CD4-positive, alpha-beta T cell treated with Interferon alpha-2 for 1 hour (primary cell): ENCODE results near the gene SYNPO.
A peak's percentile ranks its signal among the peaks of the same experiment; 100 is the strongest.

Experiments
- DNase-seq, 2 donors: peaks; one replicate each; pipeline ENCODE4 v3.0.0-alpha.2; 2020 to 2022

SYNPO gene

DNA sequence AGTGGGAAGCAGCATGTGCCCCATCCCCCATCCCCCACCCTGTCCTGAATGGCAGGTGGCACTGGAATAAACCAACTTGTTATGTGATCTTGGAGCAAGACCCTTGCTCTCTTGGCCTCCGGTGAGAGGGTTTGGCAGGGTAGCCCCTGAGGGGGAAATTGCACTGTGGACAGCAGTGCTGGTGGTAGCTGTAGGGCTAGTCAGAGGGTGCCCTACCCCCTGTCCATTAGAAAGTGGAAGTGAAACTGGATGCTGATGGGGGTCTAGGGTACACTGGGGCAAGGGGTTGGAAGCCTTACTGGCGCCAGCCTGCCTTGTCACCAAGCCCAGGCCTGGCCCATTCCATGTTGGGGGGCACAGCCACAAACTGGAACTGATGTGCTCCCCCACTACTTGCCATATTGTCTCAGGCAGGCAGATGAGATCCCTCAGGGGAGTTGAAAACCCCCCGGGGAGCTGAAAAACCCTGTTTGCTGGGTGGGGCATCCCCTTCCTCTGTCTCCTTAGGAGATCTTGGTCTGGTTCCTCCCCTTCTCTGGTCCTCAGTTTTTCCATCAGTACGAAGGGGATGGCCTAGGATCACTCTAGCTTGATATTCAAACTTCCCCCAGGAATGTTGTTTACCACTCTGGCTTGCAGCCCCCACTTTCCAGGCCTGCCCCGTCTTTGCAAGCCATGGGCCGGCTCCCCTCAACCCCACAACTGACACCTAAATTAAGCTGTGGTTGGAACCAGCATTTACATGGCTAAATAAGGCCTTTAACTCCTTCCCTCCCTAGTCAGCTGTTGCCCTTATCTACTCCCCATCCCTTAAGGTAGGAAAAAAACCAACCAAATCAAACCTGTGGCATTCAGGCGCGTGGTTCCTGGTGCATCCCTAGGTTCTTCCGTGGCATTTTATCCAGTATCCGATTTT lies 14.4 kb upstream of the SYNPO start:
- peak in 1 of 2 donors; percentile 53 for DNase-seq

DNA sequence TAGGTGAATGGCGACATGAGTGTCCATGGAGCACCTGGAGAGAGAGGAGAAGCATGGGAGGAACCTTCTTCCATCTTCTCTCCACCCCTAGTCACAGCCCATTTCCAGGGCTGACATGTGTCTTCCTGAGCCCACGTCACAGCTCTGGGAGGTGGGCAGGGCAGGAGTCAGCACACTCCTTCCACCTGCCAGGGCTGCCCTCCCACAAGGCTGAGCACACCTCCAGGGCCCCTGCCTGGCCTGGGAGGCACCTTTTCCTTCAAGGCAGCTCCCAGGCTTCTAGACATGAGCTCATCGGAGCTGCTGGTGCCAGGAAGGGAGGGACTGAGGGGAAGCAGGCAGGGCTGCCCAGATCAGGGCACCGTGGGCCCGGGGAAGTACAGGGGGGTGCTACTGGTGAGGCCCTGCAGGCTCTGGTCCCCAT lies 13.6 kb upstream of the SYNPO start:
- DNase-seq: no peak

DNA sequence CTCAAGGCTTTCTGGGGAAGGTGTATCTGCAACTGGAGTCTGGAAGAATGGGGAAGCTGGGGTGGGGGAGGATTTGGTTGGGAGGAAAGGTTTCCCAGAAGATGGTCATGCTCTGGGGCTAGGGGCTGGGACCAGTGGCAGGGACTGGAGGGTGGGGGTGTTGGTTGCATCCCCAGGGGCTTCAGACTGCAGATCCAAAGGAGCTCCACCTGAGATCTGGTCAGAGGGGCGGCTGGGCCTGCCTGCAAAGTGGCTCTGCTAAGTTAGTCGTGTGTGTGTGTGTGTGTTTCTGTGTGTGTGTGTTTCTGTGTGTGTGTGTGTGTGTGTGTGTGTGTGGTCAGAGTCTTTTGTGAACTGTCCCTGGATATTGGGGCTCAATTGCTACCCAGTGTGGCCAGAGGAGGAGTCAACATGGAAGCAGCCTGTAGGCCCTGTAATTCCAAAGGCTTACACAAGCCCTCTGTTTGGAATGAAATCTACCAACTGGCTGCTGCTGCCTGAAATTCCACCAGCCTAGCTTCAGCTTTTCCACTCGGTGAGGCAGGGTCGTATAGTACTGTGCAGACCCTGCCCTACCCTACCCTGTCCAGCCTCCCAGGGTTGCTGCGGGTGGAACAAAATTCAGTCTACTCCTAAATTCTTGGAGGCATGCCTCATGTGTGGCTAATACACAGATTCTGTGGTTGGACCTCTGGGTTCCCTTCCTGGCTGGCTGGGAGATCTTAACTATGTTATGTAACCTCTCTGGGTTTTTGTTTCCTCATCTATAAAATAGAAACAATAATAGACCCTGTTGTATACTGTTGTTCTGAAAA lies 12.5 kb upstream of the SYNPO start:
- DNase-seq: no peak

DNA sequence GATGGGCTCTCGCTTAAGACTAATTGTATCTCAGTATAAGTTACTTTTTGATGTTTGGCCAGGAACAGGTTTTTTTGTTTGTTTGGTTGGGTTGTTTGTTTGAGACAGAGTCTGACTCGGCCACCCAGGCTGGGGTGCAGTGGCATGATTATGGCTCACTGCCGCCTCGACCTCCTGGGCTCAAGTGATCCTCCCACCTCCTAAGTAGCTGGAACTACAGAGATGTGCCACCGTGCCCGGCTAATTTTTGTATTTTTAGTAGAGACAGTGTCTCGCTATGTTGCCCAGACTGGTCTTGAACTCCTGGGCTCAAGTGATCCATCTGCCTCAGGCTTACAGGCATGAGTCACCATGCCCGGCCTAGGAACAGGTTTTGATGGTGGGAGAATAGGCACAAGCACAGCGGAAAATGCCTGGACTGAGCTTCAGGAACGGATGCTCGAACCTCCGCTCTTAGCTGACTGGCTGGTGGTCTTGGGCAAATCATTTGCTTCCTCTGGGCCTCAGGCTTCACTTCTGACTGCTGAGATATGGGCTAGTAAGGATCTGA lies 11.4 kb upstream of the SYNPO start:
- no peak for DNase-seq

DNA sequence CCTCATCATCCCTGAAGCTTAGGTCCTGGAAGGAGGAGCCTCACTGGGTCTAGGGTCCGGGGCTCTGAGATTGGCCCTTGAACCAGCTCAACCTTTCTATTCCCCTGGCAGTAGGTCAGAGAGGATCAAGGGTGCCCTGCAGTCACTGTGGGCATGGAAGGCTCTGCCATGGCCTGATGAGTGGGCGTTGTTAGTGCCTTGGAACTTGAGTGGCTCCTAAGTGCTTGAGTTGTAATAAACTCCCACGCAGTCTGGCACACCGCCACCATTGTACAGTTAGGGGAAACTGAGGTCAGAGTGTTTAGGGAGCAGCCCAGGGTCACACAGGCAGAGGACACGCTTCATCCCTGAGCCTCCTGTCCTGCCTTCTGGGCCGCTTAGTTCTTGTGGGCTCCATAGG lies 10.4 kb upstream of the SYNPO start:
- DNase-seq: no peak

DNA sequence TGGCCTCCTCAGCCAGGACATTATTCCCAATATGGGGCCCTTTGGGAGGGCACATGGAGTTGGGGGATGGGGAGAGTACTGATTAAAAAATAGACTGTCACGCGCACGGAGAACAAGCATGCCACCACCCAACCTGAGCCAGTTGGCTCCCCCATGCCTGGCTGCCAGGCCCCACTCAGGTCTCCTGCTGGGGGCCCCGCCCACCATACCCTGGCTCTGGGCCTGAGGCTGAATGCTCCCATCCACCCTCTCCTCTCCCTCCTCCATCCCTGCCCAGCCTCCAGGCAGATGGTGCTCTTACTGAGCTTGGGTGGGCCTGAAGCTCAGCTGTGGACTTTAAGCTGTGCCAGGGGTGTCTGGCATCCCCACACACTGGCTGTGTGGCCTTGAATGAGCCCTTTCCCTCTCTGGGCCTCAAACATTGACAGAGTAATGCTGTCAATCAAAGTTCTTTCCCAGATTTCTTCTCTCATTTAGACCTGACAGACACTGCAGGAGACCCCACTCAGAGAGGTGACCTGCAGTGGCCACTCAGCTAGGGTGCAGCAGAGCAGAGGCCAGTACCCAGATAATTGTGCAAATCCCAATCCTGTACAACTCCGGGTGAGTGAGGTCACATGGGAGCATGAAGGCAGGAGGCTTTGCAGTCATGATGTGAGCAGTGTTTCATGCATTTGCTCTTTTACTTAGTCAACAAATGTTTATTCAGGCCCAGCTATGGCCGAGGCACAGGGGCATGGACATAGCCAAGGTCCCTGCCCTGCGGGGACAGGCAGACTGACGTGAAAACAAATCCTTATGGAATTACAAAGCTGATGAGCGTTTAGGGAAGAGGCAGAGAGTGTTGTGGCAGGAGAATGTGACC lies 9.8 kb upstream of the SYNPO start:
- DNase-seq: no peak

DNA sequence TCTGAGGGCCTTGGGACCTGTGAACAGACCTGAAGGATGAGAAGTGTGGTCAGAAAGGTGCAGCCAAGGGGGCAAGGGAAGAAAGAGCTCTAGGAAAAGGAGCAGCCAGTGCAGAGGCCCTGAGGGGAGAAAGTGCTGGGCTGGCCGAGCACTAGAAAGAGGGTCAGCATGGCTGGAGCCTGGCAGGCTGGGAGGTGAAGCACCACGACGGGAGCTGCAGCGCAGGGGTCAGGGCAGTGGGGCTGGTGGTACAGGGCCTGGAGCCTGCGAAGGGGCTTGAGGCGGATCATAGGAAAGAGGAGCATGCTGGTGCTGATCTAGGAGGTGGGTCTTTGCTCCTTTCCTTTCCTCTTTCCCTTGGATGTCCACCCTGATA lies 9.1 kb upstream of the SYNPO start:
- no peak for DNase-seq

DNA sequence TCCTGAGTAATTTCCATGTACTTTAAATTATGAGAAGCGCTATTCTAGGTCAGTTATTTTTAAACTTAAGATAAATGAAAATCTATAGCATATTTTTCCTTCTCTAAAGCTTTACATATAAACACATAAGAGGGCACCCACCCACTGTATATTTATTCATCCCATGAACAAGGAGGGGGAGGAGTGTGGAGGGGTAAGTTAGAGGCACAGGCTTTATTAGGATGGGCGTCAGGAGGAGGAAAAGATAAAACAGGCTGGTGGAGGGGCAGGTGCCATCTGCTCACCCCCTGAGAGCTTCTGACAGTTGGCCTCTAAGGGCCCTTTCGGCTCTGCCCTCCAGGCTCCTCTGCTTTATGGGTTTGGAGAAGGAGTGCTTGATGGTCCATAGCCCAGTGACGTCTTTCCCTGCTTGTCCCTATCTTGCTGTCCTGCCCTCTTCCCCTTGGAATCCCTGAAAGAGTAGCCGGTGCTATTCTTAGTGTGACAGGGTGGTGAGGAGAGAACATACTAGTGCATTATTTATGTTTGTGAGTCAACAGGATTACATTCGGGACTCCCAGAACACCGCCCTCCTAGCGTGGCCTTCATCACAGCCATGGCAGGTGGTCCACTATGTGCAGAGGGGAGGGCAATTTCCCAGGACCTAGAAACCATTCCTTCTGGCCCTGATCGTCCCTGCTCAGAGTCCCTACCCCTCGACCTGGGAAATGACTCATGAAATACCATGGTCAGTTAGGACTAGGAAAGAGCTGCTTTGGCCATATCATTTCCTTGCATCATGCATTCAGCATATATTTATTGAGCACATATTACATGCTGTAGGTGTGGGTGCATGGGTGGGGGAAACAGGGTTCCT lies 7.9 kb upstream of the SYNPO start:
- no peak for DNase-seq

DNA sequence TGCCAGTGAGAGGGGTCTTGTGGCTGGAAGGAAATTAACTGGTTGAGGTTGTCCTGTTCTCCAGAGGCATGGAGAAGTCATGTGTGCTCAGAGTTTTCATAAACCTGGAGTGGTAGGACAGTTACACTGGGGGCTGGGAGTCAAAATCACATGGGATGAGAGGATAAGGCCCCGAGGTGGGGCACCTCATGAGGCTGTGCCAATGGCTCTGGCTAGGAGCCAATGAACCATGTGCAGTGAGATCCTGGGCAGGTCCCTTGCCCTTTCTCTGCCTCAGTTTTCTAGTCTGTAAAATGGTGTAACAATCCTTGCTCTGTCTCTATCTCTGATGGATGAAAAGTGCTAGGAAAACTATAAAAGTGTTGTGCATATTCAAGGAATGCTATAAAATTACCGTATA lies 7.0 kb upstream of the SYNPO start:
- no peak for DNase-seq

DNA sequence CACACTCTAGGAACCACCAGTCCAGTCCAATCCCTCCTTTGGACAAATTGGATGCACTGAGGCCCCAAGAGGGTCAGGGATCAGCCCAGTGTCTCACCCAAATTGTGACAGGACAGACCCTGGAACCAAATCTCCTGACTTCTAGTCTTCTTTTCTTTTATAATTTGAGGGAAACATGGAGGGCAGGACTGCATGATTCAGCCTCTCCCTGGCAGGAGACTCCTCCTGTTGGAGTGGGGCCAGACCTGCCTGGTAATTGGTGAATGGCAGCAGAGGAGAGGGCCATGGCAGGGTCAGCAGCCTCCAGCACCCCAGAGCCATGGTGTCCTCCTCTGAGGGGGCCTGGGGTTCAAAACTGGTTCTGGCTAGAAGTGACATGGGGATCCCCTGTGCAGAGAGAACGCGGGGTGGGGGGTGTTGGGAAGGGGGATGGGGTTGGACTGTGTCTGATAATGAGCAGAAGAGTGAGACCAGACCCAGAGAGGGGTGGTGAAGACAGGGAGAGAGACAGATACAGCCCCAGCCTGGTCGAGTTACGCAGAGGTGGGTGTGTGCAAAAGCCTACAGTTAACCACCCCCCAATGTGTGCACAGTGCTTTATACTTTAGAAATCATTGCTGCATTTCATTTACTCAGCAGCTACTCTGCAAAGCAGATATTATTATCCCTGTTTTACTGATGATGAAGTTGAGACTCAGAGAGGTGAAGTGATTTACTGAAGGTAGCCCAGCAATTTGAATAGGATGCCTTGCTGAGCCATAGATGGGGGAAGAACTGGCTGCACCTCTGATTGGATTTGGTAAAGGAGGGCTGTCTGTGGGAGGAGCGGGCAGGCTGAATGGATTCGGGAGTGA lies 3.8 kb upstream of the SYNPO start:
- no peak for DNase-seq

DNA sequence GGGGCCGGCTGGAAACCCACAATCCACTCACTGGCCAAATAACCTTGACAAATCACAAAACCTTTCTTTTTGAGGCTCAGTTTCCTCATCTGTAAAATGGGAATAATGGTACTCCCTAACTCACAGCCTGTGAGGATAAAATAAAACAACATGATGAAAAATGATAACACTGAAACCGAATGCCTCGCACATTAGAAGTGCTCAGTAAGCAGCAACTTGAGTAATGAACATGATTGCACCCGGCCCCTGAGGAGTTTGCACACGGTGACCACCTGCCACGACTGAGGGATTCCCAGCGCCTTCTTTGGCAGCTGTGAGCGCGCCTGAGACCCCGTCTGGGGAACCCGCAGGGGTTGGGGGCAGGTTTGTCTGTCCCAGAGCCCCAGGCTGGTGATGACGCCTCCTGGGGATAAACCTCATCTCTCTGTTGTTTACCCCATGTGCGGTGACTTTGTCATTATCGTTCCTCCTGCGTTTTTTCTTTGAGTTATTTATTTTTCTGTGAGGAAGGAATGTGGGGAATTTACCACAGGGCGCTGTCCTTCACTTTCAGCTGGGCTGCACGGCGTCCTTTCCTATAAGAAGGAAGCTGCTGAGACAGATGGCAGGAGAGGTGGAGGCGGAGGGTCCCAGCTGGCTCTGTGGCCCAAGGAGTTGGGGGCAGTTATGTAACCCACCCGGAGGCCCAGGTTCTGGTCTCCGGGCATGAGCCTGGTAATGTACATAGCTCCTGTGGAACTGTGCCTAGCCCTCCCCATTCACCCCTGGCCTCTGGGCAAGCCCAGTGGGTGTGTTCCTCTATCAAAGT lies 3.0 kb upstream of the SYNPO start:
- no peak for DNase-seq

DNA sequence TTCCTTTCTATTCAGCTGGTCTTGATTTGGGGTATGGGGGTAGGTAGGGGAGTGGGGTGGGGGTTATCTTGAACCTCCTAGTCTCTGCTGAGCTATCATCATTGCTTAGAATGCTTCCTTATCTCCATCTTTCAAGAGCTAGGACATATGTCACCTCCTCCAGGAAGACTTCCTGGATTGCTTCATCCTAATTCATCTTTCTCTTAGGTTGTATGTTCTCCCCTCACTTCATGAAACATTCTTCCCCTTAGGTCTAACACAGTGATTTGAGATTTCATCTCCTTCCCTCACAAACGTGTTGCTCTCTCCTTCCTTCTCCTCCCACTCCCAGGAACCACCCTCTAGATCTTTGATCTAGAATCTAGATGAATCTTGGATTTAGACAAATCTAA lies 2.4 kb upstream of the SYNPO start:
- DNase-seq: no peak

DNA sequence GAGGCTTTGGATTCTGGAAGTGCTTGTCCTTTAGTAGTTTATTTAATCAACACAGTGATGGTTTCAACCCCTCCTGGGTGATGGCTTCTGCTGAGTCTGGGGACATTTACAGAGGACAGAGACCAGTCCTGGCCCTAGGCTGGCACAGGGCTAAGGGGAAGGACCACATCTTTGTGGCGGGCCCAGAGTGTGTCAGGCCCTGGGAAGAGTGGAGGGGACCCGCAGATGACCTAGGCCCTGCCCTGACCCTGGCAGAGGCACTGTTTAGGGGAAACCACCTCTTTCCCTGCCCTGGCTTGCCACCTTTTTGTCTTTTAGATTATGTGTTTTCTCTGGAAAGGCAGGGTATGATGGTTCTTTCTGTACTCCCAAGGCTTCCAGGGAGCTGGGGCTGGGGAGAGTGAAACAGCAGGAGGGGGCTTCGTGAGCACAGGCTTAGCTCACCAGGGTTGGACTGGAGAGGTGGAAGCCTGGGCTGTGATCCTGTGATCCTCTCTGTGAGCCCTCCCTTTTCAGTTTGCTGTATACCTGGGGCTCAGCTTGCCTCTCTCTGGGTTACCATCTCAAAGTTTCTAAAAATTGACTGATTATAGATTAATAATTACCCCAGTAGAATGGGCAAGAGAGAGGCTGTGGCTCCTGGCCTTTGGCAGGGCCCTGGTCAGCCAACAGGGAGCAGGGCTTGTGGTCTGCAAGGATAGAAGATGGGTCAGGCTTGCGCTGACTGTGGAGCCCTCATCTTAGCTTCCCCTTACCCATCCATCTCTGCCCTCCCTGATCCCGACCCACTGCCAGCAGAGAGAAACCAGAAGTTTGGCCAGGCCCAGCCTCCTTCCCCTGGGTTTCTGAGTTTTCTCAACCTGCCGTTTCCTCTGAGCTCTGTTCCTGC lies 1.7 kb upstream of the SYNPO start:
- no peak for DNase-seq

DNA sequence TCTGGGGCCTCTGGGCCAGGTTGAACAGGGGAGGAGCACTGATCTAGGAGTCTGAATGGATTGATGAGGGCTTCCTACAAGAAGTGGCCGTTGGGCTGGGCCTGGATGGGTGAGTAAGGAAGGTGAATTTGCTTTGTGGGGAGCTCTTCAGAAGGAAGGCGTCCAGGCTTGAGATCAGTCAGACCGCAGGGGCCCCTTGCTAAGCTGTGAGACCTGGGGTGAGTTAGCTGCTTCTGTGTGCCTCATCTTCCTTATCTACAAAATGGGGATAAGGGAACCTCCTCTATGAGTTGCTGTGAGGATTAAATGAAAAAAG lies 1.1 kb upstream of the SYNPO start:
- no peak for DNase-seq

DNA sequence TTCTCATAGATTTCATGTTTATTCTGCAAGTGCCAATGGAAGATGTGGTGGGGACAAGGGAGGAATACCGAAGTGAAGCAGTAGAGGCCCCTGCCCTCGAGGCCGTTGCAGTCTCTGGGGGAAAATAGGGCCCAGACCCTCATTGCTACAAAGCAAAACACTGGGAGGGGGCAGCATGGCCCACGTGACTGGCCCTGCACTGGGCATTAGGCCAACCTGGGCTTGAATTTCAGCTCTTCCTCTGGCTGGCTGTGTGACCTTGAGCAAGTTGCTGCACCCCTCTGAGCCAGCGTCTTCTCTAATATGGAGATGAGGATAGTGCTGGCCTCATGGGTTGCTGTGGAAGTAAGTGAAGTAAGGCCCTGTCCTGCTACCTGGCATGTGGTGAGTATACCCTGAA lies 709 bp upstream of the SYNPO start:
- no peak for DNase-seq

DNA sequence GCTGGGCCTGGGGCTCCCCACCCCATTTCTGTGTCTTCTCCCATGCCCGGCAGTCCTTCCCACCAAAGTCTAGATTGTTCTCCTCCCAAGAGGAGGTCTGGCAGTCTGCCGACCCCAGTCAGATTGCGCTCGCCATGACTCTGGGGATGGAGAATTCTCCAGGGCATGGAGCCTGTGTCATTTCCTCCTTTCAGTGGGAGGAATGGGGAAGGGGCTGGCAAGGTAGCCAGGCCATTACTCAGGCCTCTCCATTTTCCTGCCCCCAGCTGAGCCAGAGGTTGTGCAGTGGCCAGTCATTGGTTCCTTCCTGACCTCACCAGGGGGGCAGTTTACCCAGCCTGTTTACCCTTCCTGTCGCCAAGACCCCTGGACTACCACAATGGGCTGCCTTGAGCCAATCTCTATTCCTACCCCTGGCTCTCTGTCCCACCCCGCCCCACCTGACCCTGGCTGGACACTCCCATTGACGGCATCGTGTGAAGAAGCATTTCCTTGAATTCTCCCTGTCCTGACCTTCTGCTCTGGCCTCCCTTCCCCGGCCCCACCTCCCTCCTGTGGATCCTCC lies 628 bp downstream of the SYNPO start:
- DNase-seq: no peak

DNA sequence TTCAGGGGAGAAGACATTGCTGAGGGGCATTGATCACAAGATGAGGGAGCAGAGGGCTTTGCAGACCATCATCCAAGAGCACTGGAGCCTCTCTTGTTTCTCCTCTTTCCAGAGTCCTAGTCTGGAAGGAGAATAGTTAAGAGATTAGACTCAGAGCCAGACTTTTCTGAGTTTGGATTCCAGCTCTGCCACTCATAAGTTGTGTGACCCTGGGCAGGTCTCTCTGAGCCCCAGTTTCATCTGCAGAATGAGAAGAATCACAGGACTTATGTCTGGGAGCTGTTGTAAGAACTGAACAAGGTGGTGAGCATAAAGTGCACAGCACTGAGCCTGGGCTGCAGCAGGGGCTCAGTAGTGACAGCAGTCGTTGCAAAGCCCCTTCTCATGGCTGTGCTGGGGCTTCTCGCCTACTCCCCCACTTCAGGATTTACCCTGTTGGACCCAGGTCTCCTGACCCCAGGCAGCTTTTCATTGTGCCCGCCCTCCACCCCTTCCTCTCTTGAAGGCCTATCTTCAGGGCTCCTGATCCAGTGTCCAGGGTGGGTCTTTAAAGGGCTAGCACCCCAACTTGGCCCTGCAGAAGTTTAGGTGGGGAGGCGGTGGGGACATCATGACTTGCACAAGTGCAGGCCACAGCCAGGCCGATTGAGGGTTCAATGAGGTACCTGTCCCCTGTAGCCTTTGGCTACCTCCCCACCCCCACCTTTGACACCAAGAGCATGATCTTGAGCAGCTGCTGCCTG lies 1.5 kb downstream of the SYNPO start:
- DNase-seq: no peak

DNA sequence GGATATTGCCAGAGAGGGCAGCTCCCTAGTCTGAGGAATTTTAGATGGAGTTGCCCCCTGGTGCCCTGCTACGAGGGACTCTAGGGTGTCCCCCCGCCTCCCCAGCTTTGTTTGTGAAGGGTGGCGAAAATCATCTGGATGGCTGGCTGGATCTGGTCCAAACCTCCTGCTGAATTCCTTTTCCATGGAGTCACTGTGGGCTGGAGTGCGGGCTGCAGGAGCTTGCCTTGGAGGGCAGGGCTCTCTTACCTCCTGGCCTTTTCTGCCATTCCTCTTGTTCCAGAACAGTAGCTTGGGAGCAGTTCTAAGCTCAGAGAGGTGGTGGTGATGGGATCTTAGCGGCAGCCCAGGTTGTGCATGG lies 2.1 kb downstream of the SYNPO start:
- no peak for DNase-seq
